ENCODE results near the gene EMC9.

The EMC9 gene, protein sequence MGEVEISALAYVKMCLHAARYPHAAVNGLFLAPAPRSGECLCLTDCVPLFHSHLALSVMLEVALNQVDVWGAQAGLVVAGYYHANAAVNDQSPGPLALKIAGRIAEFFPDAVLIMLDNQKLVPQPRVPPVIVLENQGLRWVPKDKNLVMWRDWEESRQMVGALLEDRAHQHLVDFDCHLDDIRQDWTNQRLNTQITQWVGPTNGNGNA

GRCh38 chr14:24141097-24141880 lies at the start of gene EMC9:
Gene EMC9 (minus strand): TSS chr14:24141591. CDS start chr14:24141304, 287 bp downstream.
- DNase-seq: peak; percentile 99

DNA sequence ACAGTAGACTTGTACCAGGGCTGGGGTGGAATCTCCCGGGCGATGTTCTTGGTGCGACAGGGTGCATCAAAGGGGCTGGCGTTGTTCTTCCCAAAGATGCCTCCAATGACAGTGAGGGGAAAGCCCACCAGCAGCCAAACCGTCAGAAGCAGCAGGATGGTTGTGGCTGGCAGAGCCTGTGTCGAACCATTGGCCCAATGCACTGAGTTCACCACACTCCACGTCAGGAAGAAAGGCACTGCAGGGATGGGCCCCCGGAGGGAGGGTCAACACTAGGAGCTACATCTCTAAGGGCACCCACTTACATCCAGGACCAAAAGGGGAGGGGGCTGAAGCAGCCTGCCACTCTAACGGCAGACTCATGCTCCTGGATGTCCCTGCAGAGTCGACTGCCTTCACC lies 49.0 kb upstream of the EMC9 start:
- DNase-seq: no peak

DNA sequence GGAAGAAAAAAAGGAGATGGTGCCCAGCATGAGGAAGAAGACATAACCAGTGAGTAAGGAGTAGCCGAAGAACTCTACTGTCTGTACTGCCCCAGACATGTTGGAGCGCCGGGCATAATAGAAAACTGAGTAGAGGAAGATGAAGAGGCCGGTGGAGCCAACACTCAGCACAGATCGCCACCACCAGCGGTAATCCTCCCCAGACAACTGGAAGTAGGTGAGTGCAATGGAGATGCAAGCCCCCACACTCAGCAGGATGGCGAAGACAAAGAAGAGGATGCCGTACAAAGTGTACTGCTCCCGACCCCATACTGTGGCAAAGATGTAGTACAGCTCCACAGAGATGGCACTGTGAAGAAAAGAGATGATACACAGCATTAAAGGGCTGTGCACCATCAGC lies 48.1 kb upstream of the EMC9 start:
- no peak for DNase-seq

GRCh38 chr14:24189059-24189375 lies 47.6 kb upstream of the EMC9 start:
- no peak for DNase-seq

DNA sequence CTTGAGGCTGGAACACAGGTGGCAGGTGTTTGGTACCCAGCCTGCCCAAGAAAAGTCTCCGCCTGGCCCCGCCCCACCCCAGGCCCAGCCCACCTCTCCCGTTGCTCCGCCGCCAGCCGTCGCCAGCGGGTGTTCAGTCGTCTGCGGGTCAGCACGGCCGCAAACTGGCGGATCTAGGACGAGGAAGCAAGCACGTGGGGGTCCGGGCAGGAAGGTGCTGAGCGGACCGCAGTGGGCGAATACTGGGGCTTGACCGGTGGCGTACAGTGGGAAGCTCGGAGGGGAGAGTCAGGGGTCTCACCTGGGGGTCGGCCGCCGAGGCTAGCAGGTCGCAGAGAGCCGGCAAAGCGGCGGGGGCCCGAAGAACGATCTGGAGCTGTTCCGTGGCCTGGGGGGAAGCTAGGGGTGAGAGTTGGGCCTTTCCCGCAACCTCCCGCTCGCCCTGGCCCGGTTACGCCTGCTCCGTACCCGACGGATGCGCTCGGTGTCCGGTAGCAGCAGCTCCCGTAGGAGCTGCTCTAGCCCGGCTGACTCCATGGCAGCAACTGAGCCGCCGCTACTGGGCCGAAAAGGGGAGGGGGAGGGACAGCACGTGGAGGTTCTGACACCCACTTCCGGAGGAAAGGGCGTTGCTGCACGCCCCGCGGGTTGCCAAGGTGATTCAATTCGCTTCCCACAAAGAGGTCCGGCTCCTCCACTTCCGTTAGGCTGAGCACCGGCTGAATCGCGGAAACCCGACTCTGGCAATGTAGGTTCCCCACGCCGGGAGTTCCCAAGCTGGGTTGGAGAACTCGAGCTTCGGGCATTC lies 47.1 kb upstream of the EMC9 start, which contains the start of gene IPO4:
IPO4 (minus strand) TSS at position 566 of the 808 bp plus-strand sequence; CDS start at position 537, 29 bp downstream.
- peak; percentile 97 for DNase-seq

DNA sequence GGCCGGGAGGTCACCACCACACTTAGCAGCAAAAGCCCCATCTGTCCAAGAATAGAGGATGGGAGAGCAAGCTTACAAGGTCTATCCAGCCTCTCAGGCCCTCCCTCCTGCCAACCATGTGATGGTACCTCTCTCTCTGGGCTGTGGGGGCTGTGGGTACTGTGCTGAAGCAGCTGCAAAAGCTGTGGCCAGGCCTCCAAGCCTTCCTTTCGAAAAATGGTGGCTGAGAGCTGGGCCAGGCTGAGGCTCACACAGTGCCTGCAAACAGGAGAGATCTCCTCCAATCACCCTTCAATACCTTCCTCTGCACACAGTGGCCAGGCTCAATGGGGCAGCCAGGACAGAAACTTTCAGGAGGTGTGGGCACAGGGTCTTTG lies 46.1 kb upstream of the EMC9 start:
- DNase-seq: no peak

DNA sequence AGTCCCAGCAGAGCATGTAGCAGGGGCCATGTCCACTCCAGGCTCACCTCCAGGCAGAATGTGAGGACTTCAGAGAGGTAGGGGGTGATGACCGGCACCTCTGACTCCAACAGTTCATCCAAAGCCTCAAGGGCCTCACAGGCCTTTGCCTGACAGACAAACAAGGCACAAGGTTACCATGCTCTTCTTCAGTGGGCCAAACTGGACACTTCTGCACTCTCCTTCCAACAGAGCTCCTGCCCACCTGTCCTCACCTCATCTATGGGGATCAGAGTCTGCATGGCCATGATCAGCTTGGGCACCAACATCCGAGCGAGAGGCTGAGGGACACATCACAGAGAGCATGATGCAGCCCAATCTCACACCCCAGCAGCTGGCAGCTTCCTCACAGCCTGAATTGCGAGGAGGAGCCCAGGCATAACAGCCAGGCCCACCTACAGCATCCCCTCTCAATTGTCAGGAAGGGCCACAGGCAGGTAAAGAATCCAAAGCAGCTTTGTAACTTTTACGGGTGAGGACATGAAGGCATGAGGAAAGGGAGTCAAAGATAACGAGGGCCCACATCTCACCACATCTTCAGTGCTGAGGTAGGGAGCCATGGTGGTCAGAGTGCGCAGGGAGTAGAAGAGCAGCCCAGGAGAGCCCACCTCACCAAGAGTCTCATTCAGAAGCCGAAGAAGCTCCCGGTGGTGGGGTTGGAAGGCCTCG lies 45.6 kb upstream of the EMC9 start:
- DNase-seq: no peak

GRCh38 chr14:24185741-24186140 lies 44.4 kb upstream of the EMC9 start:
- no peak for DNase-seq

DNA sequence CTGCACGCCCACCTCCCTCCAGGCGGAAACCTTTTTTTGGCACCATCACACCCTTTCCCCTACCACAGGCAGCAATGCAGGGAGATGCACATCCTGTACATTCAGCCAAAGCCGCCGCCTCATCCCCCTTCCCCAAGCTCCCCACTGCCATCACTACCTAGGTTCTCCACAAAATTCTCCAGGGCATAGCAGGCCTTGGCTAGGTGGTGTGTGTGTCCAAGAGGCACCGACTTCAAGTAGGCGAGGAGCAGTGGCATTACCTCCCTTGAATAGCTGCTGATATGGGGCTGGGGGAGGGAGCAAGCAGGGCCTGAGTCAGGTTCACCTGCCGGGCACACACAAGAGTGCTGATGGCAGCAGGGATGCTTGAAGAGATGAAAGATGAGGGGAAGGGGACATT lies 43.6 kb upstream of the EMC9 start:
- no peak for DNase-seq

DNA sequence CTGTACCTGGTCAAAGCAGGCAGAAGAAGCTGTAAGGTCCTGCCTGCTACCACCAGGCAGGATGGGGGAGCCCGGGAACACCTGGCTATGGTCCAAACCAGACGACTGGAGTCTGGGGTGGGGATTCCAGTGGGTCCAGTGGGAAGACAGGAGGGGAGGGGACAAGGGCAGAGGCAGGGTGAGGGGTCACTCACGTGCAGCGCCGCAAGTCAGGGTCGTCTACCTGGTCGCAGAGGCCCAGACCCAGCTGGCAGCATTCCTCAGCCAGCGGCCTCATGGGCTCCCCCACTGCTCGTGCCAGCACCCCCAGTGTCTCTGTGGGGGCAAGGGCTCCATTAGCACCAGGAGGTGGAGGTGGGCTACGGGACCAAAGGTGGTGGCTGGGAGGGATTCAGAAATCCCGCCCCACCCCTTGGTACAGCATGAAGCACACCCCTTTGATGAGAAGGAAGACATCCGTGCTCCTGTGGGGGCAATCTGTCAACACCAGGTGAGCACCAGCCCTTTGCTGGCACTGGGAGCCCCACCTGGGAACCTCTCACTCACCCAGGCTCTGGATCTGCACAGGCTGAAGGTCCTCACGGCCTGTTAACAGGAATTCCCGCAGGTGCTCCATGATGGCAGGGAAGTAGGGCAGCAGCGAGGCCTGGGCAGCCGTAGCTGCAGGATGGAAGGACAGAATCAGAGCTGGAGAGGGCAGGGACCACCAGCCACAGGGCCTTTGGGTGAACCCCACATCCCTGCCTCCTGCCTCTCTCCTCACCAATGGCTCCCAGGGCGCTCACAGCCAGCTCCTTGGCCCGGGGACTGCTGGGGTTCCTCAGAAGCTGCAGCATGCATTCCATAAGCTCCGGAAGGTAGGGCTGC lies 42.9 kb upstream of the EMC9 start:
- DNase-seq: no peak

- no peak for DNase-seq
Measured at GRCh38 chr14:24183014-24183481, 41.7 kb upstream of the EMC9 start.

DNA sequence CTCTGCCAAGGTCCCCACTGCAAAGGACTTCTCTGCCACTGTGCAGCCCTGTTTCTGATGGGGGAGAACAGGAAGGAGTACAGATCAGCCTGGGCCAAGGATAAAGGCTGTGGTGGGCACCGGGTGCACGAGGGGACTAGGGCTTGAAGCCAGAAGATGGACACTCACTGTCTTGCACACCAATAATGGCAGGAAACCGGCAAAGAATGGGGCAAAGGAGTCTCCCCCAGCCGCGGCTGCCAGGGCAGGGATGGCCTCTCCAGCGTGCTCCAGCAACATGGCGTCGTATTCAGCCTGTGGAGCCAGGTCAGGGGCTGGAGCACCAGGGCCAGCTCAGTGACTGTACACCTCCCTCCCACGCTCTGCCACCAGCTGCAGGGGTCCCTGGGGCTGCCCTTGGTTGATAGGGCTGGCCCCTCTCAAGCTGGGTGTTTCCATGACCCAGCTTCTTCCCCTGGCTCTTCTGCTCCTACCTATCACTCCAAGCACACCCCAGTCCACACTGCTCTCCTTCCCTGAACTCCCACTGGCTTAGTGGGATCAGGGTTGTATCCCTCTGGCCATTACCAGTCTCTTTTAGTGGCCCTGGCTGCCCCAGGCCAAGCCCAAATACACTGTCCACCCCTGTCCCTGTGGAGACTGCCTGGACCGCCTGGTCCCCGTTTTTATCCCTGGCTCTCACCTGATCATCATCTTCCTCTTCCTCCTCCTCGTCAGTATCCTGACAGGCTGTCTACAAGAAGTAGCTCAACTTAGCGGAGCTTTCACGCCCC lies 40.9 kb upstream of the EMC9 start:
- no peak for DNase-seq

GRCh38 chr14:24181371-24182077 lies 40.1 kb upstream of the EMC9 start:
- DNase-seq: no peak

DNA sequence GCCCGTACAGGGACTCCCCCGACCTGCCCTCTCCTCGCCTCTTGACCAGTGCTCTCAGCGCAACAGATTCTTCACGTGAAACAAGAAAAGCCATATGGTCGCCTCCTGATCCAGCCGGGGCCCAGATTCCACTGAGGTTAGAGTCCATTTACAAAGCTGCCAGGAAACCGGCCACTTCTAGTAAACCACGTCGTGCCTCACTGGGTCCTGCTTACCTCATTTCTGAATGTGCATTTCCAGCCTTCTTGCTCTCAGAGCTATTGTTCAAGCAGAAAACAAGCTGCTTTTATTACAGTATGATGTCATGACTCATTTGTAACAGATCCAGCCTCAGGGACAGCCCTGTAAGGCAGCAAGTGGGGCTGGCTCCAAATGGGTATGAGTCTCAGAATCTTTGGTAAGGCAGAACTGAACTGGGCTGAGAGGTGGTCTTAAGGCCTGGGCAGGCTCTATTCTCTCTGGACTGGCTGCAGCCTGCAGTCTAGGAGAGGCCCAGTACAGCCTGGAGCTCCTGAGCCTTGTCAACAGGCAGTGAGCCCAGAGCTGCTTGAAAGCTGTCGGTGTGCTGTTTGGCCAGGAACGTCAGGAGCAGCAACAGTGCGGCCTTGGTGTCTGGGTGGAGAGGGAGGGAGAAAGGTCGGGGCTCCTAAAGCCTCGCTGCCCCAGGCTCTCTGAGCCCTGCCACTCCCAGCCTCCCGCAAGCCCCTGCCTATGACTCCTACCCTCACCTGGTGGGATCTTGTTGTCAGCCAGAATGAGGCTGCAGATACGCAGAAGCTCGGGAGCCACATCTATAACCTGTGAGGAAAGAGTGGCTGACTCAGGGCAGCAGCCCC lies 38.8 kb upstream of the EMC9 start:
- DNase-seq: no peak

- DNase-seq: no peak
Measured at GRCh38 chr14:24179294-24179960, 38.0 kb upstream of the EMC9 start.

DNA sequence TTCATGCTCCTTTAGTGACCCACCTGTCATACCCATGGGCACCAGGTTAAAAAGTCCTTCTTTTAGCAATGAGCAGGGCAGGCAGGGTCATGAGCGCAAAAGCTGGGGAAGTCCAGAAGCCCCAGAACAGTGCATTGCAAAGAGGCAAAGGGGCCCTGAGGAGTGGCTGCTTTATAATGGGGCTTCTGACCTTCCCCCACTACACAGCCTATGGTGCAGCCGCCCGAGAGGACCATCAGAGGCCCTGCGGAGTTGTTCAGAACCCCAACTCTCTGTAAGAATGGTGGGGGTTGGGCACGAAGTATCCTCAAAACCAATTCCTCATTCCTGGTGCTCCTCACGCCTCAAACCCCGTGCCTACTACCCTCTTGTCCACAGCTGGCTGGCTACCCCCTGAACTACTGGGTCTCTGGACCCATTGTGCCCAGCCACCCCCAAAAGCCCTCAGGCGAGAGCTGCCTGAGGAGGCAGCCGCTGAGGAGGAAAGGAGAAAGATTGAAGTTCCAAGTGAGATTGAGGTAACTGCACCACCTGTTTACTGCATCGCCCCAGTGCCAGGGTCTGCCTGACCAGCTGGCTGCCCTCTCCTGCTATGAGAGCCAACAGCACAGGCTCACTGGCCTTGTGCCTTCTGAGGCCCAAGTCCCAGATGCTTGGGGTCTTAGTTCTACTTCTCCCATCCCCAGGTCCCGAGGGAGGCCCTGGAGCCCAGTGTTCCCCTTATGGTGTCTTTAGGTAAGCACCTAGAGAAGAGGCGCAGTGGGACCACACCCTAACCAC lies 37.2 kb upstream of the EMC9 start:
- DNase-seq: no peak

GRCh38 chr14:24177891-24178290 lies 36.5 kb upstream of the EMC9 start:
- no peak for DNase-seq

Data from CD4-positive, alpha-beta T cell treated with Interleukin-21 for 1 hour (primary cell).